ENCODE data around the gene MYH11. TPM values are rescaled to one million over a fixed set of nuclear protein-coding genes. Genes with fewer than 3 reads are reported as not detected.

Gene MYH11
- total and polyA plus RNA-seq, 2 of the 13 experiments (the other 11 are each of a cell fraction or from before 2014, with no cell fraction given) = not detected

- no peak for FAIRE-seq
- in situ Hi-C loops (cut with HindIII; ENCODE audit: extremely low pct_ligation_motif_present, low pct_unique_long_range_greater_than_20kb) = no loop called here
Measured at GRCh38 chr16:15796885-15797284, 59.9 kb downstream of the MYH11 start.

More at GRCh38 chr16:15796885-15797284, 59.9 kb downstream of the MYH11 start:
- POLR2A ChIA-PET = no interaction called here
- CTCF ChIA-PET (ENCODE audit: low intra/inter-chr PET ratio, low total read pairs) = no interaction called here
- ATAC-seq (no peak), DNase-seq (ENCODE audit: low spot score) (no peak)
- H3K4me3 ChIP-seq (replicated peaks in 1 of 3; ENCODE audit: insufficient read depth in 1 of 3, low read depth in 2 of 3, low read length in 3 of 3) = no peak overlapping the region
- intact Hi-C loops (cut with micrococcal nuclease; ENCODE audit: unreplicated experiment) = no loop called here
- BruUV-seq (replicated peaks) = no TSS peak
- TF ChIP-seq ZNF724P (CRISPR knock-in tag; IDR thresholded peaks at IDR 0.05; ENCODE audit: borderline replicate concordance) = no peak
- TF ChIP-seq, protein P1, sequence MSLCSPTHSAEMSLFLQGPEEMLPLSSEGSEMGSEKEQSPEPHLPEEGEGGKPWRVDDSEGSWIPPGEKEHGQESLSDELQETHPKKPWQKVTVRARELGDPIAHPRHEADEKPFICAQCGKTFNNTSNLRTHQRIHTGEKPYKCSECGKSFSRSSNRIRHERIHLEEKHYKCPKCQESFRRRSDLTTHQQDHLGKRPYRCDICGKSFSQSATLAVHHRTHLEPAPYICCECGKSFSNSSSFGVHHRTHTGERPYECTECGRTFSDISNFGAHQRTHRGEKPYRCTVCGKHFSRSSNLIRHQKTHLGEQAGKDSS (CRISPR knock-in tag; IDR thresholded peaks at IDR 0.05; ENCODE audit: borderline replicate concordance, low read depth) = no peak
- TF ChIP-seq ZNF615 (CRISPR knock-in tag; IDR thresholded peaks at IDR 0.05; ENCODE audit: borderline replicate concordance) = no peak
- TF ChIP-seq ZBTB38 (CRISPR knock-in tag; IDR thresholded peaks at IDR 0.05) = no peak
- no peak for TF ChIP-seq RCOR2 (CRISPR knock-in tag; IDR thresholded peaks at IDR 0.05)
- TF ChIP-seq, protein P2, sequence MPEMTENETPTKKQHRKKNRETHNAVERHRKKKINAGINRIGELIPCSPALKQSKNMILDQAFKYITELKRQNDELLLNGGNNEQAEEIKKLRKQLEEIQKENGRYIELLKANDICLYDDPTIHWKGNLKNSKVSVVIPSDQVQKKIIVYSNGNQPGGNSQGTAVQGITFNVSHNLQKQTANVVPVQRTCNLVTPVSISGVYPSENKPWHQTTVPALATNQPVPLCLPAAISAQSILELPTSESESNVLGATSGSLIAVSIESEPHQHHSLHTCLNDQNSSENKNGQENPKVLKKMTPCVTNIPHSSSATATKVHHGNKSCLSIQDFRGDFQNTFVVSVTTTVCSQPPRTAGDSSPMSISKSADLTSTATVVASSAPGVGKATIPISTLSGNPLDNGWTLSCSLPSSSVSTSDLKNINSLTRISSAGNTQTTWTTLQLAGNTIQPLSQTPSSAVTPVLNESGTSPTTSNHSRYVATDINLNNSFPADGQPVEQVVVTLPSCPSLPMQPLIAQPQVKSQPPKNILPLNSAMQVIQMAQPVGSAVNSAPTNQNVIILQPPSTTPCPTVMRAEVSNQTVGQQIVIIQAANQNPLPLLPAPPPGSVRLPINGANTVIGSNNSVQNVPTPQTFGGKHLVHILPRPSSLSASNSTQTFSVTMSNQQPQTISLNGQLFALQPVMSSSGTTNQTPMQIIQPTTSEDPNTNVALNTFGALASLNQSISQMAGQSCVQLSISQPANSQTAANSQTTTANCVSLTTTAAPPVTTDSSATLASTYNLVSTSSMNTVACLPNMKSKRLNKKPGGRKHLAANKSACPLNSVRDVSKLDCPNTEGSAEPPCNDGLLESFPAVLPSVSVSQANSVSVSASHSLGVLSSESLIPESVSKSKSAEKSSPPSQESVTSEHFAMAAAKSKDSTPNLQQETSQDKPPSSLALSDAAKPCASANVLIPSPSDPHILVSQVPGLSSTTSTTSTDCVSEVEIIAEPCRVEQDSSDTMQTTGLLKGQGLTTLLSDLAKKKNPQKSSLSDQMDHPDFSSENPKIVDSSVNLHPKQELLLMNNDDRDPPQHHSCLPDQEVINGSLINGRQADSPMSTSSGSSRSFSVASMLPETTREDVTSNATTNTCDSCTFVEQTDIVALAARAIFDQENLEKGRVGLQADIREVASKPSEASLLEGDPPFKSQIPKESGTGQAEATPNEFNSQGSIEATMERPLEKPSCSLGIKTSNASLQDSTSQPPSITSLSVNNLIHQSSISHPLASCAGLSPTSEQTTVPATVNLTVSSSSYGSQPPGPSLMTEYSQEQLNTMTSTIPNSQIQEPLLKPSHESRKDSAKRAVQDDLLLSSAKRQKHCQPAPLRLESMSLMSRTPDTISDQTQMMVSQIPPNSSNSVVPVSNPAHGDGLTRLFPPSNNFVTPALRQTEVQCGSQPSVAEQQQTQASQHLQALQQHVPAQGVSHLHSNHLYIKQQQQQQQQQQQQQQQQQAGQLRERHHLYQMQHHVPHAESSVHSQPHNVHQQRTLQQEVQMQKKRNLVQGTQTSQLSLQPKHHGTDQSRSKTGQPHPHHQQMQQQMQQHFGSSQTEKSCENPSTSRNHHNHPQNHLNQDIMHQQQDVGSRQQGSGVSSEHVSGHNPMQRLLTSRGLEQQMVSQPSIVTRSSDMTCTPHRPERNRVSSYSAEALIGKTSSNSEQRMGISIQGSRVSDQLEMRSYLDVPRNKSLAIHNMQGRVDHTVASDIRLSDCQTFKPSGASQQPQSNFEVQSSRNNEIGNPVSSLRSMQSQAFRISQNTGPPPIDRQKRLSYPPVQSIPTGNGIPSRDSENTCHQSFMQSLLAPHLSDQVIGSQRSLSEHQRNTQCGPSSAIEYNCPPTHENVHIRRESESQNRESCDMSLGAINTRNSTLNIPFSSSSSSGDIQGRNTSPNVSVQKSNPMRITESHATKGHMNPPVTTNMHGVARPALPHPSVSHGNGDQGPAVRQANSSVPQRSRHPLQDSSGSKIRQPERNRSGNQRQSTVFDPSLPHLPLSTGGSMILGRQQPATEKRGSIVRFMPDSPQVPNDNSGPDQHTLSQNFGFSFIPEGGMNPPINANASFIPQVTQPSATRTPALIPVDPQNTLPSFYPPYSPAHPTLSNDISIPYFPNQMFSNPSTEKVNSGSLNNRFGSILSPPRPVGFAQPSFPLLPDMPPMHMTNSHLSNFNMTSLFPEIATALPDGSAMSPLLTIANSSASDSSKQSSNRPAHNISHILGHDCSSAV (CRISPR knock-in tag; IDR thresholded peaks at IDR 0.05; ENCODE audit: borderline replicate concordance) = no peak
- no peak for TF ChIP-seq SCMH1 (CRISPR knock-in tag; IDR thresholded peaks at IDR 0.05; ENCODE audit: borderline replicate concordance)
- no peak for TF ChIP-seq KDM4B (CRISPR knock-in tag; IDR thresholded peaks at IDR 0.05)
- no peak for TF ChIP-seq CEBPG (CRISPR knock-in tag; IDR thresholded peaks at IDR 0.05)
- no peak for TF ChIP-seq NCOA1 (CRISPR knock-in tag; IDR thresholded peaks at IDR 0.05)
- no peak for TF ChIP-seq POGK (CRISPR knock-in tag; conservative IDR thresholded peaks at IDR 0.05)
- TF ChIP-seq, protein P3, sequence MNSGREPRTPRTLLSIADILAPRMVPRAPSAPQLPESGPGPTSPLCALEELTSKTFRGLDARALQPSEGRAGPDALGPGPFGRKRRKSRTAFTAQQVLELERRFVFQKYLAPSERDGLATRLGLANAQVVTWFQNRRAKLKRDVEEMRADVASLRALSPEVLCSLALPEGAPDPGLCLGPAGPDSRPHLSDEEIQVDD (CRISPR knock-in tag; IDR thresholded peaks at IDR 0.05; ENCODE audit: borderline replicate concordance) = no peak
- no peaks in the 10 kb centered on the region for H3K27me3 ChIP-seq (ENCODE audit: control insufficient read depth in 1 of 2, insufficient read depth in 2 of 2, low read length in 2 of 2)
- no peaks in the 10 kb centered on the region for H3K79me2 ChIP-seq (ENCODE audit: insufficient read depth, low read length)
- H3K9ac ChIP-seq (ENCODE audit: insufficient read depth, low read depth, low read length) = no peak overlapping the region
- no peaks in the 10 kb centered on the region for H4K20me1 ChIP-seq (ENCODE audit: insufficient read depth, low read length)
- H3K4me2 ChIP-seq (ENCODE audit: low read depth, low read length) = no peak overlapping the region
- no peak overlapping the region for H2AFZ ChIP-seq (ENCODE audit: low read length)
- H3K27ac ChIP-seq (ENCODE audit: extremely low read length, insufficient read depth, low read length) = no peak overlapping the region
- H3K4me1 ChIP-seq (ENCODE audit: insufficient read depth, low read length) = no peaks in the 10 kb centered on the region
- H3K9me3 ChIP-seq (ENCODE audit: low read length) = peaks cover 11% of the 10 kb centered on the region; the same call in 1 of the 2 replicates
- H3K36me3 ChIP-seq (replicated peaks in 1 of 2; ENCODE audit: control insufficient read depth in 1 of 2, insufficient read depth in 2 of 2, low read length in 2 of 2) = no peaks in the 10 kb centered on the region

Measured in HepG2 (cell line).